Astrocyte of the hippocampus (primary cell): ENCODE data around the gene TMPRSS6.

Experiments used
- DNase-seq: peaks from one replicate; pipeline ENCODE4 v3.0.0; 2011; ENCODE audit warnings: low read depth, low spot score

TMPRSS6 gene

DNA sequence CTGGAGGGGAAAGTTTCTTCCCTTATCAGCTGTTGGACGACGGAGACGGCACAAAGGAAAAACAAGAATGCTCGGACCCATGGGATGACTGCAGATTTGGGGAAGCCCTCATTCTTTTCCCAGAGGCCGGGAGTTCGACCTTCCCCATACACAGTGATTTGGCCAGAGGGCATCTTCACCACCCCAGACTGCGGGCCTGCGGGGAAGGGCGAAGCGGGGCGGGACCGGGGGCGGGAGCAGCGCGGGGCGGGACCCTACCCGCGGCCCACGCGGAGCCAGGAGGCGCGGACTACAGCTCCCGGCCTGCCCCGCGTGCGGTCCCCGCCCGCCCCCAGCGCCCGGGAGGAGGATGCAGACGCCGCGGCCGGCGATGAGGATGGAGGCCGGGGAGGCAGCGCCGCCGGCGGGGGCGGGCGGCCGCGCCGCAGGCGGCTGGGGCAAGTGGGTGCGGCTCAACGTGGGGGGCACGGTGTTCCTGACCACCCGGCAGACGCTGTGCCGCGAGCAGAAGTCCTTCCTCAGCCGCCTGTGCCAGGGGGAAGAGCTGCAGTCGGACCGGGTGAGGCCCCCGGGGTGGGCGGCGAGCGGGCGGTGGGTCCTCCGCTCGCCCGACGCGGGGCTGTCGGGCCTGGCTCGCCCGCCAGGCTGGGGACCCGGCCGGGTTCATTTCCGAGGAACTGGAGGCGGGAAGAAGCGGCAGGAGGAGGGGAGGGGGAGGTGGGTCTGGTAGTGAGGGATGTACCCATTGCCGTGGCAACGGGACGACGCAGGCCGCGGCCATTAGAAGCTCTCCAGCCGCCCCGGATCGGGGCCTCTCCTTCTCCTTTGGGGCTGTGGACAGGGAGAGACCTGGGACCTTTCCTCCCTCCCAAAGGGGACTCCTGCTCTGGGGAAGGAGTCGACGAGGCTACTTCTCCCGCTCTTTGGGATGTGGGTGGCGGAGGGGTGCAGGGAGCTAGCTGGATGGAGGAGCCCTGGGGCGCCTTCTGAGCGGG is 57.8 kb downstream of the TMPRSS6 start, which contains the start of gene KCTD17:
TSS of gene KCTD17 (plus strand) at position 352 of the 995 bp plus-strand sequence. CDS start at position 371, 19 bp downstream.
- peak; percentile 91 for DNase-seq

GRCh38 chr22:37050913-37051312 is 58.6 kb downstream of the TMPRSS6 start:
- no peak for DNase-seq

DNA sequence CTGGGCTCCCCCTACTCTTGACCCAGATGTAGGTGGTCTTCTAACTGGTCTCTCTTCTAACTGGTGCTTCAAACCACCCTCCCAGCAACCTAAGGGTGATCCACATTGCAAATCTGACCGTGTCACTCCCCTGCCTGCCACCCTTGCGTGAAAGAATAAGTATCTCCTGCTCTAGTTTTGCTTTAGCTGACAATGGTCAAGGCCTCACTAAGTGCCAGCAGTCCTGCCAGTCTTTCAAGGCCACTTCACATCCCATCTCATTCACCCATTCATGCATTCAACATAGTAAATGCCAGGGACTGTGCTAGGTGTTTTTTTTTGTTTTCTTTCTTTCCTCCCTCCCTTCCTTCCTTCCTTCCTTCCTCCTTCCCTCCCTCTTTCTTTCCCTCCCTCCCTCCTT is 60.3 kb downstream of the TMPRSS6 start:
- DNase-seq: no peak

DNA sequence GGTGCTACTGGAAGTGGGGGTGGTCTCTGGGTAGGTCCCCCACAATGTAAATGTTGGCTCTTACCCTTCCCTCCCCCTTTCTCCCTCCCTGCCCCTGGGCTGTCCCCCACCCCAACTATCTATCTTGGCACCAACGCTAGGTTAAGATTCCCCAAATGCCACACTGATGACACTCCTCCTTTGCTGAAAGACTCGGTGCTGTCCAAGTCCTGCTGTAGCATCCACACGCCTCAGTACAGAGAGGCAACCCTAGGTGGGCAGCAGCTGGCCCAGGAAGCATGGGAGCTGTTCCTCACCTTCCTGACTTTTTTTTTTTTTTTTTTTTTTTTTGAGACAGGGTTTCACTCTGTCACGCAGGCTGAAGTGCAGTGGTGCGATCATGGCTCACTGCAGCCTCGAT is 61.4 kb downstream of the TMPRSS6 start:
- peak; percentile 27 for DNase-seq

DNA sequence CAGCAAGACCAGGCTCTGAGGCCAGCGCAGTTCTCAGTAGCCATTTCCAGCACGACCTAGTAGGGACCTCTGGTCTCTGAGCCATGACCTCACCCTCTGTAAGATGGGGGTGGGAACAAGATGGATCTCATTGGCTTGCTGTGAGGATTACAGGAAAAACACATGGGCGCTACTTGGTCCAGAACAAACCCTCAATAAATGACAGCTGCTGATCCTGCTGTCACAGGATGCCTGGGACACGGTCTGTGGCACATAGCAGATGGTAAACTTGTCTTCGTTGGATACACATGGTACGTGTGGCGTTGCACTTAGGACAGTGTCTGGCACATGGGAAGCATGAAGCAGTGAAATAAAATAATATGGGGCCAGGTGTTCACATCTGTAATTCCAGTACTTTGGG is 62.5 kb downstream of the TMPRSS6 start:
- DNase-seq: no peak

- no peak for DNase-seq
Observed at GRCh38 chr22:37046589-37046988, 62.9 kb downstream of the TMPRSS6 start.

GRCh38 chr22:37045958-37046357 is 63.6 kb downstream of the TMPRSS6 start:
- DNase-seq: peak; percentile 53

DNA sequence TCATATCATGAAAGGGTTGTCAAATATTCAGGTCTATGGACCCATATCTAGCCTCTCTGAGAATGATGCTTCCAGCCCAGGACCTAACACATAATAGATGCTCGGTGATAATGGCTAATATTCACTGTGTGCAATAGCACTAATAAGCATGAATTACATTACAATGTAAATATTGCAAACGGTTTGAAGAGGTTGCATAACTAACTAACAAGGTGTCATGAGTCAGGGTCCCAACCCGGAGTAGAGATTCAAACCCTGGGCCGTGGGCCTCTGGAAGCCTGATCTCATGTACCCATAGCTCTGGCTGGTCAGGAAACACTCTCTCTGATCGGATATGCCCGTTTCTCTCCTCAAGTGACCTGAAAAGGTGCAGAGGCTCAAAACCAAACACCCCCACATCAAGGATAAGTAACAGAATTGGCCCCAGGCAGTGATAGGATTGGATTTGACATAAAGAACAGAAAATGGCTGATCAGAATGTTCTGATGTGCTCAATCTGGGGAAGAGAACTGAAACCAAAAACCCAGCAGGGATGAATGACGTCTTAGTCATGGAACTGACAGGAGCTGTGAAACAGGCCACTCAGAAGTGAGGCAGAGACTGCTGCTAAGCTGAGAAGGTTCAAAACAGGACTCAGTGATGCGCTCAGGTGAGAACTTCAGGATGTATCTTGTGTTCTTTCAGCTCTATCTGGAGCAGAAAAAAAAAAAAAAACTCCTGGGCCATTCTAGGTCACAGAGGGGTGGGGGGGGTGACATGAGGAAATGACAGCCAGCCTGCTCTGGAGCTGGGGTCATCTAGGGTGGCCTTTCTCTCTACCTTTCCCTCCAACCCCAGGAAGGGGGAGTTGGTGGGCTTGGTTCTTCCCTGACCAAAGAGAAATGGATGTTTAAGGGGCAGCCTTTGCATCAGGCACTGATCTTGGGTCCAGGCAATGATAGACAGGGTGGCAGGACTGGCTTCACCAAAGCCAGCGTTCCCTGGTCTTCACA is 64.6 kb downstream of the TMPRSS6 start:
- no peak for DNase-seq

- peak; percentile 36 for DNase-seq
Observed at GRCh38 chr22:37043828-37044538, 65.5 kb downstream of the TMPRSS6 start.

DNA sequence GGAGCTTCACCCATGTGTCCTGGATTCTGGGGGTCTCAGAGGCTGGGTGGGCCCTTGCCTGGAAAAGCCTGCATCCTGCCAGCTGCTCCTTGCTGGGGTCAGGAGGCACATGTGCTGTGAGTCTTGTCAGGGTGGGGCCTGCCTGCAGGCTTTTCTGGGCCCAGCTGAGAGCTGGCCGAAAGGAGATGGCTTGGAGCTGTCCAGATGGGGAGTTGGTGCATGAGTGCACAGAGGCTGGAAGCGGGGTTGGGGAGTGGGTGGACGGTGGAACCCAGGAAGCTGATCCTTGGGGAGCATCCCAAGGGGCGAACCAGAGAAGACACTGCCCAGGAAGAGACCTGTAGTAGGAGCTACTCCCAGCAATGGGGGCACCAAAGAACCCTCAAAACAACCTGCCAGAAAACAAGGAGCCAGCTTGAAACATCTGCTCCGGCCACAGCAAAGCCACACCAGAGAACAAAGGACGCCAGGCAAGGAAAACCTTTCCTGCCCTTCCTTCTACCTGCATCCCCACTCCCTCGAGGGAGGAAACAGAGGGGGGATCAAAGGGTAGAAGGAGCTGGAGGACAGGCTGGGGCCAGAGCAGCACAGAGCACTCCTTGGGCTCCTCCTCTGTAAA is 66.2 kb downstream of the TMPRSS6 start:
- no peak for DNase-seq

DNA sequence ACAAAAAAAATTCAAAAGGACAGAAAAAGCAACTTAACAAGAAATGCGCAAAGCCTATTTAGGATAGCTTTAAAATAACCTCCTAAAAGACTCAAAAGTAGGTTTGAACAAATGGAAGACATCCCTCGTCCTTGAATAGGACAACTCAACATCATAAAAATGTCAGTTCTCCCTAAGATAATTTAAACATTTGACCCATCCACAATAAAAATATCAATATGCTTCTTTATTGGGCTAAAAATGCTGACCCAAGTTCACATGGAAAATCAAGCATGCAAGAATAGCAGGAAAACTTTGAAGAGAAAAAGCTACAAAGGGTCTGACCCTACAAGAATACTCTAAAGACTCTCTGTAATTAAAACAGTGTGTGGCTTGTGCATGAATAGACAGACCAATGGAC is 70.0 kb downstream of the TMPRSS6 start:
- no peak for DNase-seq

DNA sequence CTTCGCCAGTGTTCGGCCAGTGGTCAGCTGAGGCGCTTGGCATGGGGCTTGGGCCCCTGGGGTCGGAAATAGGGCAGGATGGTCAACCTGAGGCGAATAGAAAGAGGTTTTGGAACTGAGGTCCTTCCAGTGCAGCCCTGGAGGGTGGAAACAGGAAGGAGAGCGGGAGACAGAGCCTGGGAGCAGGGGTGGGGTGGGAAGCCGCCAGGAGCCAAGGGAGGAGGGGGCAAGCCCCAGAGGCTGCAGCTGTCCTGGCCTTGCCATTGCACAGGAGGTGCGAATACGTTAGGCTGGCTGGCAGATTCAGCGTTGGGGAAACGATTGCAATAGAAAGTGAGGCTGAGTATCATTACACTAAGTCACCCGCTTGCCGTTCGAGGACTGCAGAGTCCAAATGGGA is 71.8 kb downstream of the TMPRSS6 start:
- DNase-seq: no peak

DNA sequence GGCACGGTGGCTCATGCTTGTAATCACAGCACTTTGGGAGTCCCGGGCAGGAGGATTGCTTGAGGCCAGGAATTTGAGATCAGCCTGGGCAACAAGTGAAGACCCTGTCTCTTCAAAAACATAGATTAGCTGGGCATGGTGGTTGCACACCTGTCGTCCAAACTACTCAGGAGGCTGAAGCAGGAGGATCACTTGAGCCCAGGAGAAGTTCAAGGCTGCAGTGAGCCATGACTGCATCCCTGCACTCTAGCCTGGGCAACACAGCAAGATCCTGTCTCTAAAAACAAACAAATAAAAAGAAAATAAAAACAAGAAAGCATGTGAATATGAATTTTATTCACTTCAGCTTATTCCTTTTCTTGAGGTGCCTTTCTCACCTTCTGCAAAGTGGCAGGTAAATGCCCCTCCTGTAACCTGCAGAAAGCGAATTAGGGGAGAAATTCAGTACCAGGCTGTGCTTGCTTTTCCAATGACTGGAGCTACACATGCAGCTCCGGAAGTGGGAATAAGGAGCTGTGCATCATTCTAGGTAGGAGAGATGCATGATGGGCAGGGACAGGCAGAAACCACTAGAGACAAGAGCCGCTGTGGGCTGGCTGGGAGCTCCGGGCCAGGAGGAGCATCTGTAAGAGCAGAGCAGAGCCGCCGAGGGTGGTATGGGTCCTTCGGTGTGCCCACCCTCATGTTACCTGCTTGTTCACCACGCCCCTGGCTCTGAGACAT is 72.7 kb downstream of the TMPRSS6 start:
- DNase-seq: no peak

- no peak for DNase-seq
Observed at GRCh38 chr22:37033605-37034430, 75.7 kb downstream of the TMPRSS6 start.

DNA sequence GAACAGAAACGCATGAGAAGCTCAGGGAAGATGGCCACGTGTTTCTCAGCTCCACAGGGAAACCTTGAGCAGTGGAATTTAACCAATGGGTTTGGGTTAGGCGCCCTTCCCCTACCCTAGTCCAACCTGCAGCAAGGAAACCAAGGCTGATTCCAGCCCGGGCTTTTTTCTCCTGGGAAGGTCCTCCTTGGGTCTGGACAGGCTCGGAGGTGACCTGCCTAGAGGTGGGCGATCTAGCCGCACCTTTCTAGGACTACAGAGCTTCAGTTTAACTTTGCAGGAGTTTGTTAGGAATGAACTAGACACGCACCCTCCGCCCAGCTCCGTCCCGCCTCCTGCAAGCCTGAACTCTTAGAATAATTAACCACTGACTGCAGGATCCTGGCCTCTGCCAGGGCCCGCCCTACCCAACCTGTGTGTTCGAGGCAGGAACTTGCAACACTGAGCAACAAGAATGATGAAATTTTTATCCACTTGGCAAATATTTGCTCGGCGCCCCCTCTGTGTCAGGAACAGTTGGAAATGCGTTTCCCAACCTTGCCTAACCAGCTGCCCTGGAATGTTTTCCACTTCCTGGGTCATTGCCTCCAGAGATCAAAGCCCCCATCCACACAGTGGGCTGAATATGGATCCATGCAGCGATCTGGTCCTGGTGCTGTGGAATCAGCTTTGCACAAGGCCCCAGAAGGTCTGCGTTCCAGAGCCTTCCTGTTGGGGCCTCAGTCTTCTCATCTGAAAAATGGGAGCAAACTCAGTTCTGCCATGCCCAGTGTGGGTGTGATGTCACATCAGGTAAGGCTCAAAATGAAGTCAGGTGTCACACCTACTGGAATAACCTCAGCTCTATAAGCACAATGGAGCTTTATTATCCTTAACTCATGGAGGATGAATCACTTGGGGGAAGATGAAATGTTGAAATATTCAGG is 76.7 kb downstream of the TMPRSS6 start:
- DNase-seq: no peak

DNA sequence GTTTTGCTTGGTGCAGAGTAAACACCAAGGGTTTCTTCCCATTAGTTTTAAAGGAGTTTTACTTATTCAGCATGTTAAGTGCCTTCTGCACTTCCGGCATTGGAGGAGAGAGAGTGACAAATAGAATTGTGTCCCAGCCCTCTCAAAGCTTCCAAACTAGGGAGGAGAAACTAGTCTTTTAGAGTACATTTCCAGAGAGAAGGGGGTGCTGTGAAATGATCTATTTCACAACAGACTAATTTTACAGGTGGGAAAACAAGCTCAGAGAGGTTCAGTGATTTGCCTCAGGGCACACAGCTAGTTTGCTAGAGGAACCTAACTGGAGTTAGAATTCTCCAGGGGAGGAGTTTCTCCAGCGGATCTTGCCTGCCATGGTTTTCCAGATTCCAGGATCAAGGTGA is 77.4 kb downstream of the TMPRSS6 start:
- no peak for DNase-seq

GRCh38 chr22:37030560-37031281 is 78.8 kb downstream of the TMPRSS6 start:
- DNase-seq: no peak
